Adrenal gland (tissue), 12 donors: ENCODE measurements around the gene CSN1S1. TPM values are rescaled to one million over a fixed set of nuclear protein-coding genes. Genes with fewer than 3 reads are reported as not detected.
"Not testable (repeated sequence)": the region's sequence is repeated elsewhere in the genome, so short reads cannot be mapped to it uniquely, and the experiment has no call there.

ENCODE experiments used
- DNase-seq, 7 donors: peaks; one replicate each; pipeline ENCODE4 v3.0.0-alpha.2; 2019 to 2020
- H3K27ac ChIP-seq, 5 donors: fragments of 200-600 bp; sonication (generic) in 4 of 5; 1 replicate in 3 of 5; 2 replicates in 2 of 5; pipeline versions ENCODE4 v1.5.1 to v1.8.0; 2016 to 2020; ENCODE audit warnings: mild to moderate bottlenecking in 1 of 5
- H3K27me3 ChIP-seq: fragments of 200-600 bp; 2 replicates; pipeline ENCODE4 v1.8.0; 2021
- H3K36me3 ChIP-seq, 2 donors: fragments of 200-600 bp; replicated peaks in 1 of 2; 1 replicate in 1 of 2; 2 replicates in 1 of 2; pipeline versions ENCODE4 v1.5.1 to v1.8.0; 2018 to 2022
- H3K4me1 ChIP-seq, 2 donors: fragments of 200-600 bp; replicated peaks in 1 of 2; 1 replicate in 1 of 2; 2 replicates in 1 of 2; pipeline versions ENCODE4 v1.5.1 to v1.8.0; 2018 to 2021
- H3K4me3 ChIP-seq, 4 donors: fragments of 200-600 bp; sonication (generic) in 3 of 4; one replicate each; pipeline ENCODE4 v1.5.1; 2016 to 2018
- H3K9me3 ChIP-seq, 3 donors: fragments of 200-600 bp; sonication (generic) in 1 of 3; replicated peaks in 1 of 3; 1 replicate in 2 of 3; 2 replicates in 1 of 3; pipeline versions ENCODE4 v1.5.1 to v1.8.0; 2016 to 2021
- POLR2A ChIP-seq, 2 donors: fragments of 450-650 bp; IDR thresholded peaks; one replicate each; pipeline ENCODE4 v1.6.1; 2017; ENCODE audit warnings: antibody characterized with exemption in 2 of 2, mild to moderate bottlenecking in 2 of 2, moderate library complexity in 1 of 2
- WGBS, 4 donors: extraction: QIAGEN DNeasy Blood & Tissue Kit in 2 of 4; methylation state at CpG; one replicate each; pipeline versions ENCODE4 v1.1.5 to v1.1.7; 2013 to 2017; 5-methylcytosine and 5-hydroxymethylcytosine counted together
- intact Hi-C, 2 donors: fragments of 100-400 bp; cut with DNase I; formaldehyde crosslinking; loops; one replicate each; pipeline versions ENCODE4 v1.14.1 to v1.15.0; 2022 to 2023
- polyA plus RNA-seq, 3 donors: library from polyadenylated mRNA; stranded (reverse); fragments of 200-250 nt in 2 of 3; fragments of 350-450 nt in 1 of 3; fragmentation: Illumina TruSeq in 1 of 3; extraction: RNeasy Lipid Tissue Mini Kit (QIAGEN cat#74804) in 1 of 3; gene quantifications; one replicate each; pipeline ENCODE4 v1.2.3, GENCODE V29; 2013 to 2014
- total RNA-seq, 9 donors: library from RNA; depleted of rRNA in 4 of 9; stranded (reverse); fragments of >200 nt in 4 of 9; fragments of 120-200 nt in 1 of 9; fragmentation: NEBNext Ultra II Directional in 1 of 9; extraction: Animal tissue kit (Norgen Biotek cat#: 25700) in 1 of 9; gene quantifications; one replicate each; pipeline versions ENCODE4 v1.1.0 to v1.2.4, GENCODE V29; 2013 to 2023
- TF ChIP-seq, protein P1 (sequence below), 6 experiments: fragments of 450-650 bp in 4 of 6; fragments of 200-600 bp in 2 of 6; sonication (generic) in 1 of 6; IDR thresholded peaks; 1 replicate in 5 of 6; 2 replicates in 1 of 6; pipeline versions ENCODE4 v1.5.1 to v1.8.0; 2016 to 2021; ENCODE audit warnings: antibody characterized with exemption in 6 of 6, mild to moderate bottlenecking in 2 of 6, moderate library complexity in 1 of 6
- donor health status: healthy with polysubstance abuse.
- donor health status: Bipolar disorder and iron deficiency.
- donor health status: DM: yes; HTN: yes; CAD: no.
- donor health status: DM: no; HTN: no; CAD: no.
- donor health status: DM: no; HTN: no; CAD: no.
- donor health status: DM: yes; HTN: yes; CAD: no.

CSN1S1 gene
- total and polyA plus RNA-seq, 12 donors, result 0.17 TPM; not detected in 11

DNA sequence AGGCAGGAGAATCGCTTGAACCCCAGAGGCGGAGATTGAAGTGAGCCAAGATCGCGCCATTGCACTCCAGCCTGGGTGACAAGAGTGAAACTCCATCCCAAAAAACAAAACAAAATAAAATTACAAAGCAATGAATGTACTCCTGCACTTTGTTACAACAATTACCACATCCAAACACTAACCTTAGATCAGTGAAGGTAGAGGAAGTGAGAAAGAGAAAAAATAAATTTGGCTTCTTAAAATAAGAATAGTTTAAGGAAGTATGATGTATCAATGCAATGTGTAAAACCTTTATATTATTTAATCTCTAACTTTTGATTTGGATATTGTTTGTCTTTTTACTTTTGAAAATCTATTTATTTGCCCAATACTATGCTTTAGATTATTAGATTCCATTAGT is 21.7 kb upstream of the CSN1S1 start:
- Histone ChIP-seq H3K27ac (no peak overlapping the region), H3K9me3 (no peaks in the 10 kb centered on the region), H3K4me1 (no peaks in the 10 kb centered on the region), H3K27me3 (no peaks in the 10 kb centered on the region), H3K4me3 (no peak overlapping the region), H3K36me3 (no peaks in the 10 kb centered on the region)
- 89 to 94% (median 90%) methylated on average over 4 of the region's 4 CpGs for WGBS, 4 donors
- intact Hi-C loops, result no loop called here
- TF ChIP-seq POLR2A (IDR thresholded peaks at IDR 0.05), result no peak
- TF ChIP-seq, protein P1, sequence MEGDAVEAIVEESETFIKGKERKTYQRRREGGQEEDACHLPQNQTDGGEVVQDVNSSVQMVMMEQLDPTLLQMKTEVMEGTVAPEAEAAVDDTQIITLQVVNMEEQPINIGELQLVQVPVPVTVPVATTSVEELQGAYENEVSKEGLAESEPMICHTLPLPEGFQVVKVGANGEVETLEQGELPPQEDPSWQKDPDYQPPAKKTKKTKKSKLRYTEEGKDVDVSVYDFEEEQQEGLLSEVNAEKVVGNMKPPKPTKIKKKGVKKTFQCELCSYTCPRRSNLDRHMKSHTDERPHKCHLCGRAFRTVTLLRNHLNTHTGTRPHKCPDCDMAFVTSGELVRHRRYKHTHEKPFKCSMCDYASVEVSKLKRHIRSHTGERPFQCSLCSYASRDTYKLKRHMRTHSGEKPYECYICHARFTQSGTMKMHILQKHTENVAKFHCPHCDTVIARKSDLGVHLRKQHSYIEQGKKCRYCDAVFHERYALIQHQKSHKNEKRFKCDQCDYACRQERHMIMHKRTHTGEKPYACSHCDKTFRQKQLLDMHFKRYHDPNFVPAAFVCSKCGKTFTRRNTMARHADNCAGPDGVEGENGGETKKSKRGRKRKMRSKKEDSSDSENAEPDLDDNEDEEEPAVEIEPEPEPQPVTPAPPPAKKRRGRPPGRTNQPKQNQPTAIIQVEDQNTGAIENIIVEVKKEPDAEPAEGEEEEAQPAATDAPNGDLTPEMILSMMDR (IDR thresholded peaks at IDR 0.05), result no peak
- DNase-seq, result no peak

DNA sequence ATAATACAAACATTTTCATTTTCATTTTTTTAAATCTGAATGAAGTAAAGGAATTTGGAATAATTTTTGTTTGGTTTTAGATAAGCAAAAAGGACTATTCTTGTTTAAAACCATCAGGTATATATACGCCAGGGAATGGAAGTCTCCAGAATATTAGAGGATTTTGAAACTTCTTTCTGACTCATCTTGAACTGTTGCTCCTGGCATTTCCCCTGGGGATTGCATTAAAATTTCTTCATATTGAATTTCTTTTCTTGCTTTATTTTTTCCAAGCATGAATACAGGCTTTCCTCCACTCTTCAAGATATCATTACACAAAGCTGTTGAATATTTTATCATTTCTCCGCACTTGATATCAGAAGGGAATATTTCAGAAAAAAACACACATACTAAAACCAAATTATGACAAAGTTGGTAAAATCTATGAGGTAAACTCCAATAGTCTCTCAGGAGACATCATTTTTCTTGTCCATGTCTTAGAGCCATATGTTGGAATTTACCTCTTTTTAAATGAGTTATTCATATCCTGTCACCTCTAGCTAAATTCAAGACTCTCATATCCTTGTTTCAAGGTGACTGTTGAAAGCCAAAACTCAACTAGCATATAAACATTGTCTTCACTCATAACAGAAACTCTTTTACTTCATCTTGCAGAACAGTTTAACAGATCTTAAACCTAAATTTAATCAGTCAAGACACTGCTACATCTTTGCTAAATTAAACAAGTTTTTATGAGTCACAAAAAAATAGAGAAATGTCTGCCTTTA is 20.7 kb upstream of the CSN1S1 start:
- 72 to 85% (median 77%) methylated on average over 2 of the region's 2 CpGs for WGBS, 4 donors
- Histone ChIP-seq H3K27ac (no peak overlapping the region), H3K27me3 (no peaks in the 10 kb centered on the region), H3K4me3 (no peak overlapping the region), H3K4me1 (no peaks in the 10 kb centered on the region), H3K36me3 (no peaks in the 10 kb centered on the region), H3K9me3 (no peaks in the 10 kb centered on the region)
- TF ChIP-seq, protein P1 (IDR thresholded peaks at IDR 0.05), result no peak
- no peak for TF ChIP-seq POLR2A (IDR thresholded peaks at IDR 0.05)
- intact Hi-C loops, result no loop called here
- no peak for DNase-seq

DNA sequence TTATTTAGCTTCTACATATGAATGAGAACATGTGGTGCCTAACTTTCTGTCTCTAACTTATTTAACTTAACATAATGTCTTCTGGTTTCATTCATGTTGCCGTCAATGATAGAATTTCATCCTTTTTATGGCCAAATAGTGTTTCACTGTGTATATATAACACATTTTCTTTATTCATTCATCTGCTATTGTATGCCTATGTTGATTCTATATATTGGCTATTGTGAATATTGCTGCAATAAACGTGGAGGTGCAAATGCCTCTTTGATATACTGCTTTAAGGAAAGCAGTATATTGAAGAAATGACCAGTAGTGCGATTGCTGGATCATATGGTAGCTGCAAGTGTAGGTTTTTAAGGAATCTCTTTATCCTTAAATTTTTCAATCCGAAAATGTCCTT is 10.0 kb upstream of the CSN1S1 start:
- intact Hi-C loops, result no loop called here
- Histone ChIP-seq H3K27ac (no peak overlapping the region), H3K4me3 (no peak overlapping the region), H3K9me3 (no peaks in the 10 kb centered on the region), H3K27me3 (no peaks in the 10 kb centered on the region), H3K36me3 (no peaks in the 10 kb centered on the region), H3K4me1 (no peaks in the 10 kb centered on the region)
- 38 to 53% (median 46%) methylated on average over 4 of the region's 4 CpGs for WGBS, 4 donors
- TF ChIP-seq, protein P1 (IDR thresholded peaks at IDR 0.05), result no peak
- no peak for TF ChIP-seq POLR2A (IDR thresholded peaks at IDR 0.05)
- DNase-seq, result no peak

DNA sequence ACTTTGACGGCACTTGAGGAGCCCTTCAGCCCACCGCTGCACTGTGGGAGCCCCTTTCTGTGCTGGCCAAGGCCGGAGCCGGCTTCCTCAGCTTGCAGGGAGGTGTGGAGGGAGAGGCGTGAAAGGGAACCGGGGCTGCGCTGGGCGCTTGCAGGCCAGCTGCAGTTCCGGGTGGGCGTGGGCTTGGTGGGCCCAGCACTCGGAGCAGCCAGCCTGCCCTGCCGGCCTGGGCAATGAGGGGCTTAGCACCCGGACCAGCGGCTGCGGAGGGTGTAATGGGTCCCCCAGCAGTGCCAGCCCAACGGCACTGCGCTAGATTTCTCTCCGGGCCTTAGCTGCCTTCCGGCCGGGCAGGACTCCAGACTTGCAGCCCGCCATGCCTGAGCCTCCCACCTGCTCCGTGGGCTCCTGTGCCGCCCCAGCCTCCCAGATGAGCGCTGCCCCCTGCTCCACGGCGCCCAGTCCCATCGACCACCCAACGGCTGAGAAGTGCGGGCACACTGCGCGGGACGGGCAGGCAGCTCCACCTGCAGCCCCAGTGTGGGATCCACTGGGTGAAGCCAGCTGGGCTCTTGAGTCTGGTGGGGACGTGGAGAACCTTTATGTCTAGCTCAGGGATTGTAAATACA is 7.0 kb upstream of the CSN1S1 start:
- H3K4me3 ChIP-seq, DNase-seq, H3K9me3 ChIP-seq, H3K4me1 ChIP-seq, H3K36me3 ChIP-seq, intact Hi-C loops, H3K27ac ChIP-seq, H3K27me3 ChIP-seq: not testable (repeated sequence)
- 91 to 95% (median 91%) methylated on average over 4 to 33 of the region's 33 CpGs for WGBS, 4 donors
